Pancreas (tissue), 10 donors: ENCODE results near the gene APOBEC3H. TPM values are rescaled to one million over a fixed set of nuclear protein-coding genes. Genes with fewer than 3 reads are reported as not detected.
A peak's percentile ranks its signal among the peaks of the same experiment; 100 is the strongest.

Experiments
- ATAC-seq, 4 donors: fragments of 200-7000 bp; cut with Tn5 transposase; one replicate each; pipeline versions ENCODE4 v1.8.0 to v1.9.1; 2020; ENCODE audit warnings: mild to moderate bottlenecking in 4 of 4, moderate library complexity in 4 of 4
- DNase-seq, 6 donors: peaks; one replicate each; pipeline ENCODE4 v3.0.0-alpha.2; 2020
- FAIRE-seq: peaks from 2 replicates; lab custom pipeline; 2012; peaks lifted over from hg19 to GRCh38; lab: Jason Lieb, UNC
- H3K27ac ChIP-seq, 4 donors: fragments of 200-600 bp; sonication (generic); 1 replicate in 3 of 4; 2 replicates in 1 of 4; pipeline versions ENCODE4 v1.5.0 to v1.8.0; 2020
- H3K27me3 ChIP-seq, 4 donors: fragments of 200-600 bp; one replicate each; pipeline ENCODE4 v1.8.0; 2021
- H3K36me3 ChIP-seq, 3 donors: fragments of 200-600 bp; sonication (generic) in 1 of 3; one replicate each; pipeline versions ENCODE4 v1.5.0 to v1.8.0; 2020 to 2021
- H3K4me1 ChIP-seq, 3 donors: fragments of 200-600 bp; one replicate each; pipeline ENCODE4 v1.8.0; 2021
- H3K4me3 ChIP-seq, 4 donors: fragments of 200-600 bp; sonication (generic) in 2 of 4; one replicate each; pipeline versions ENCODE4 v1.5.0 to v1.8.0; 2020 to 2021
- H3K9me3 ChIP-seq, 4 donors: fragments of 200-600 bp; one replicate each; pipeline ENCODE4 v1.8.0; 2021
- CTCF ChIP-seq, 4 donors: fragments of 200-600 bp; sonication (generic) in 3 of 4; IDR thresholded peaks; one replicate each; pipeline versions ENCODE4 v1.5.0 to v1.8.0; 2021; ENCODE audit warnings: antibody characterized with exemption in 4 of 4
- WGBS, 2 donors: extraction: QIAGEN DNeasy Blood & Tissue Kit; methylation state at CpG; one replicate each; pipeline ENCODE4 v1.1.7; 2013; 5-methylcytosine and 5-hydroxymethylcytosine counted together
- intact Hi-C, 3 donors: fragments of 100-400 bp; cut with DNase I; formaldehyde crosslinking; loops; one replicate each; pipeline versions ENCODE4 v1.11.1 to v1.14.2; 2022
- polyA plus RNA-seq, 2 donors: library from polyadenylated mRNA; stranded (reverse); fragments of 200-250 nt; gene quantifications; one replicate each; pipeline ENCODE4 v1.2.3, GENCODE V29; 2013
- total RNA-seq, 6 donors: library from RNA; stranded (reverse); fragmentation: NEBNext Ultra II Directional in 4 of 6; extraction: Animal tissue kit (Norgen Biotek cat#: 25700) in 4 of 6; gene quantifications; one replicate each; pipeline versions ENCODE4 v1.2.1 to v1.2.4, GENCODE V29; 2021 to 2023
- donor health status: healthy with polysubstance abuse.
- donor health status: DM: no; HTN: no; CAD: no; lungs with moderate emphysema.
- donor health status: DM: no; HTN: no; CAD: no.
- donor health status: control.
- donor health status: control.
- donor health status: Bipolar disorder and iron deficiency.
- donor health status: DM: yes; HTN: yes; CAD: no.
- donor health status: DM: no; HTN: no; CAD: no.
- donor health status: DM: no; HTN: no; CAD: no.
- donor health status: DM: yes; HTN: yes; CAD: no.

The APOBEC3H gene
- total and polyA plus RNA-seq, 8 donors, result 0.14 to 0.21 (median 0.16) TPM; not detected in 4

GRCh38 chr22:39088685-39089032, 8.4 kb upstream of the APOBEC3H start:
- FAIRE-seq (no peak), ATAC-seq (no peak), DNase-seq (no peak)
- no peak for TF ChIP-seq CTCF (IDR thresholded peaks at IDR 0.05)
- Histone ChIP-seq H3K27ac (no peak overlapping the region), H3K36me3 (no peaks in the 10 kb centered on the region), H3K9me3 (no peaks in the 10 kb centered on the region), H3K4me1 (no peaks in the 10 kb centered on the region), H3K27me3 (no peaks in the 10 kb centered on the region), H3K4me3 (no peak overlapping the region)
- intact Hi-C loops, result no loop called here
- 77 to 86% methylated on average over 5 of the region's 5 CpGs for WGBS, 2 donors

GRCh38 chr22:39089928-39090327, 7.1 kb upstream of the APOBEC3H start:
- Histone ChIP-seq H3K4me1 (no peaks in the 10 kb centered on the region), H3K9me3 (no peaks in the 10 kb centered on the region), H3K27ac (no peak overlapping the region), H3K36me3 (no peaks in the 10 kb centered on the region), H3K4me3 (no peak overlapping the region), H3K27me3 (no peaks in the 10 kb centered on the region)
- DNase-seq, result no peak
- no peak for FAIRE-seq
- intact Hi-C loops, result loop anchor here in 1 of 3 donors (10.0 kb wide), 1 partner anchor 585 kb away; no protein-coding TSS in a partner anchor
- no peak for ATAC-seq
- WGBS, 2 donors, result 60% methylated on average over 6 of the region's 6 CpGs
- TF ChIP-seq CTCF (IDR thresholded peaks at IDR 0.05), result no peak

GRCh38 chr22:39090426-39091064, 6.5 kb upstream of the APOBEC3H start:
- Histone ChIP-seq H3K4me3 (no peak overlapping the region), H3K4me1 (no peaks in the 10 kb centered on the region), H3K36me3 (no peaks in the 10 kb centered on the region), H3K27ac (no peak overlapping the region), H3K27me3 (no peaks in the 10 kb centered on the region), H3K9me3 (no peaks in the 10 kb centered on the region)
- 60 to 78% methylated on average over 14 to 15 of the region's 15 CpGs for WGBS, 2 donors
- DNase-seq (no peak), FAIRE-seq (no peak), ATAC-seq (peak in 2 of 4 donors; percentile 30 to 43)
- no peak for TF ChIP-seq CTCF (IDR thresholded peaks at IDR 0.05)
- intact Hi-C loops, result loop anchor here in 1 of 3 donors (10.0 kb wide), 1 partner anchor 584 kb away; no protein-coding TSS in a partner anchor

- Histone ChIP-seq H3K27me3 (no peaks in the 10 kb centered on the region), H3K9me3 (no peaks in the 10 kb centered on the region), H3K36me3 (no peaks in the 10 kb centered on the region), H3K4me1 (no peaks in the 10 kb centered on the region), H3K4me3 (no peak overlapping the region), H3K27ac (no peak overlapping the region)
- no peak for FAIRE-seq
- DNase-seq, result no peak
- WGBS, 2 donors, result 67 to 75% methylated on average over 23 of the region's 23 CpGs
- TF ChIP-seq CTCF (IDR thresholded peaks at IDR 0.05), result no peak
- ATAC-seq, result no peak
- intact Hi-C loops, result loop anchor here in 1 of 3 donors (10.0 kb wide), 1 partner anchor 583 kb away; no protein-coding TSS in a partner anchor
Measured at GRCh38 chr22:39091126-39092081, 5.6 kb upstream of the APOBEC3H start.
